EH (cell line): ENCODE measurements around the gene ELOA.
"Not testable (repeated sequence)": the region's sequence is repeated elsewhere in the genome, so short reads cannot be mapped to it uniquely, and the experiment has no call there.

ENCODE experiments used
- DNase-seq: peaks from one replicate; pipeline ENCODE4 v3.0.0-alpha.2; 2015; ENCODE audit warnings: low read depth

The ELOA gene

DNA sequence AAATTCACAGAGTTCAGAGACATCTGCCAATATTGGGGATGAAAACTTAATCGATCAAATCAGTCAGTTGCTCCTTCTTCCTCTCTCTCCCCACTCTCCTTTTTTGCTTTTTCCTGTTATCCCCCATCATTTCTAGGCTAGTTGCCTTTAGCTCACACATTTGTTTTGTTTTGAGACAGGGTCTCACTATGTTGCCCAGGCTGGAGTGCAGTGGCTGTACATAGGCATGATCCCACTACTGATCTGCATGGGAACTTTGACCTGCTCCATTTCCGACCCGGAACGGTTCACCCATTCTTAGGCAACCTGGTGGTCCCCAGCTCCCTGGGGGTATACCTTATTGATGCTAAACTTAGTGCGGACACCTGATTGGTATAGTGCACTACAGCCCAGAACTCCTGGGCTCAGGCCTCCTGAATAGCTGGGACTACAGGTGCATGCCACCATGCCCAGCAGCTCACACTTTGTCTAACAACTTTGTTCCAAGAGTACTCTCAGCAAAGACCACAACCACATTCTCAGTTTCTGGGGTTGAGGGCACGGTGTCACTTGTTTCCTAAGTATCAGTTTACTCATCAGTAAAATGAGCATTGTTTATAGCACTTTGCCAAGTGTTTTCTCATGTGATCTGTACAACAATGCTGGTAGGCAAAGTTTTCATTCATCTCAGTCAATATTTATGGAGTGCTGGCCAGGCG lies 6.7 kb upstream of the ELOA start:
- DNase-seq = no peak

DNA sequence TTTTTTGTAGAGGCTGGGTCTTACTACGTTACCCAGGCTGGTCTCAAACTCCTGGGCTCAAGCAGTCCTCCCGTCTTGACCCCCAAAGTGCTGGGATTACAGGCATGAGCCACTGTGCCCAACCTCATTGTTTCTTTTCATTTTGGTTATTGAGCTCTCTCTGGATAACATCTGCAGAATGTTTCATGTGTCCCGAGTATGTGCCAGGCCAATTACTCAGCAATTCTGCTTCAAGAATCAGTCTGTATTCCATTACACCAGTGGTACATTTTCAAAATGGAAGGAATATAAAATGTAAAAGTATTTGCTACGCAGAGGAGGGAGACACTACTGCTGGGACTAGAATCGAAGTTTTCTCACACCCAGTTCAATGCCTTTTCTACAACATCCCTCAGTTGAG lies 1.7 kb upstream of the ELOA start:
- DNase-seq = no peak

DNA sequence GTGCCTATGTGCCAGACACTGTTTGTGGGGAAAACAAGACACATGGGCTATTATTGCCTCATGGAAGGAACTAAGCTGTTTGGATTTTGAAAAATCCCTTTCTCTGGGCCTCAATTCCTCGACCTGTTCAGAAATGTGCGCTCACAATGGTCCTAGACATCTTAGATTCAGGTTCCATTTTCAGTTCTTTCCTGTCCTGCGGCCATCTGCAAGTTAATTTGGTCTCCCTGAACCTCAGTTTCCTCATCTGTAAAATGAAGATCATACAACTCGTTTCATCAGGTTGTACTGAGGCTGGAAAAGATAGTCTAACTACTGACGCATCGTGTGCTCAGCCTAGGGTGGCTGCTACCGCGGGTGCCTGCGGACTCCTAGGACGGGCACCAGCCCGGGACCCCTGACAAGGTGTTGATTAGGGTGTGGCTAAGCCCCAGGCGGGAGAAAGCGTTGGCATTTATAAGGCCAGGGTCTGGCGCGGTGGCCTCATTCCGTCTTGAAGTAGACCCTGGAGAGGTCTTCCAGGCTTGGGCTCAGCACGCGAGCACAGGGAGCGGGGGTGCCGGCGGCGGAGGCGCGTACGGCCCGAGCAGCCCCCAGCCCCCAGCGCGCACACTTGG lies 493 bp upstream of the ELOA start:
- DNase-seq = peak; percentile 14

DNA sequence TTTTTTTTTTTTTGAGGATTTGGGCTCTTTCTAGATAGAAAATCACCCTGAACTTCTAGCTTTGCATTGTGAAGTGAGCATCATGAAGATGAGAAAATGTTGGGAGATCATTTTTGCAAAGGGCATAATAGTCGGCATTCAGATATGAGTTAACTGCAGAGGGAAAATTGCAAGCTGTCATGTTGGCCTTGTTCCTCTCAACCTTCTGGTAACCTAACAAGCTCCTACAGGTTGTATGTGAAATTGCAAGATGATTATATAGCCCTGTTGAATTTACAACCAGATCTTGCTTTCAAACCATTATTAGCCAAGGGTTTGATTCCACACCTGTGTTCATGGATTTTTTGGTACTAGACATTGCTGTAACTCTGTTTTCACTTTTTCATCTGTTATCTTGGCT lies 2.2 kb downstream of the ELOA start:
- peak; percentile 50 for DNase-seq

DNA sequence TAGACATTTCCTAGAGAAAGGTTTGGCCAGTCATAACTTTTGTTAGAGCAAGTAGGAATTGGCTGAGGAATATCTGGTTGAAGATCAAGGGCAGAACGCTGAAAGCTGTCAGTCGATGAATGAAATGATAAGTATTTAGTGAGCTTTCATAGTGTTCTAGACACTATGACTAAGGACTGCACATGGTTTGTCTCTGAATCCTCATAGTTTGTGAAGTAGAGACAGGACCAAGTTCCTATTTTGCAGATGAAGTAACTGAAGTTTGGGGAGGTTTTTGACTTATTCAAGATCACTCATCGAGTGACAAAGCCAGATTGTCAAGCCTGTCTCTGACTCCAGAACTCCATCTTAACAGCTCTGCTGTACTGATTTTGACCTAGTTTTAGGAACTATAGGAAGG lies 4.7 kb downstream of the ELOA start:
- peak; percentile 19 for DNase-seq

DNA sequence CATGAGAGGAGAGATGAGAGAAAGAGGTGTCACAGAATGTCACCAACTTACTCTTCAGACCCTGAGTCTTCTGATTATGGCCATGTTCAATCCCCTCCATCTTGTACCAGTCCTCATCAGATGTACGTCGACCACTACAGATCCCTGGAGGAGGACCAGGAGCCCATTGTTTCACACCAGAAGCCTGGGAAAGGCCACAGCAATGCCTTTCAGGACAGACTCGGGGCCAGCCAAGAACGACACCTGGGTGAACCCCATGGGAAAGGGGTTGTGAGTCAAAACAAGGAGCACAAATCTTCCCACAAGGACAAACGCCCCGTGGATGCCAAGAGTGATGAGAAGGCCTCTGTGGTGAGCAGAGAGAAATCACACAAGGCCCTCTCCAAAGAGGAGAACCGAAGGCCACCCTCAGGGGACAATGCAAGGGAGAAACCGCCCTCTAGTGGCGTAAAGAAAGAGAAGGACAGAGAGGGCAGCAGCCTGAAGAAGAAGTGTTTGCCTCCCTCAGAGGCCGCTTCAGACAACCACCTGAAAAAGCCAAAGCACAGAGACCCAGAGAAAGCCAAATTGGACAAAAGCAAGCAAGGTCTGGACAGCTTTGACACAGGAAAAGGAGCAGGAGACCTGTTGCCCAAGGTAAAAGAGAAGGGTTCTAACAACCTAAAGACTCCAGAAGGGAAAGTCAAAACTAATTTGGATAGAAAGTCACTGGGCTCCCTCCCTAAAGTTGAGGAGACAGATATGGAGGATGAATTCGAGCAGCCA lies 8.0 kb downstream of the ELOA start:
- DNase-seq = peak; percentile 62

DNA sequence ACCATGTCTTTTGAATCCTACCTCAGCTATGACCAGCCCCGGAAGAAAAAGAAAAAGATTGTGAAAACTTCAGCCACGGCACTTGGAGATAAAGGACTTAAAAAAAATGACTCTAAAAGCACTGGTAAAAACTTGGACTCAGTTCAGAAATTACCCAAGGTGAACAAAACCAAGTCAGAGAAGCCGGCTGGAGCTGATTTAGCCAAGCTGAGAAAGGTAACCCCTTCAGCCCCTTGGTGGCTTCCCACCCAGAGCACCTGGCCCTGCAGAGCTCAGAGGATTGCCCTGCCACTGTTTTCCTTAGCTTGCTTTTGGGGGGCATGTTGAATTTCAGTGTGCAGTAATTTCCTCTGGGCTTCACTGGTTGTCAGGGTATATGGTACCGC lies 8.5 kb downstream of the ELOA start:
- DNase-seq = no peak

DNA sequence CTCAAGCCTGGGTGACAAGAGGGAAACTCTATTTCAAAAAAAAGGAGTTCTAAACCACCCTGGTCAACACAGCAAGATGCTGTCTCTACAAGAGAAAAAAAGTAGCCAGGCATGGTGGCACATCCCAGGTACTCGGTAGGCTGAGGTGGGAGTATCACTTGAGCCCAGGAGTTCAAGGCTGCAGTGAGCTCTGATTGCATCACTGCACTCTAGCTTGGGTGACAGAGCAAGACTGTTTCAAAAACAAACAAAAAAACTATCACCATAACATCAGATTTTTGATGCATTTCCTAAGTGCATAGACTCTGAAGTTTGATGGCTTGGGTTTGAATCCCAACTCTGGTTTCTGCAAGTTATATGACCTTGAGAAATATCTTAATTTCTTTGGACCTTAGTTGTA lies 9.6 kb downstream of the ELOA start:
- DNase-seq = no peak

DNA sequence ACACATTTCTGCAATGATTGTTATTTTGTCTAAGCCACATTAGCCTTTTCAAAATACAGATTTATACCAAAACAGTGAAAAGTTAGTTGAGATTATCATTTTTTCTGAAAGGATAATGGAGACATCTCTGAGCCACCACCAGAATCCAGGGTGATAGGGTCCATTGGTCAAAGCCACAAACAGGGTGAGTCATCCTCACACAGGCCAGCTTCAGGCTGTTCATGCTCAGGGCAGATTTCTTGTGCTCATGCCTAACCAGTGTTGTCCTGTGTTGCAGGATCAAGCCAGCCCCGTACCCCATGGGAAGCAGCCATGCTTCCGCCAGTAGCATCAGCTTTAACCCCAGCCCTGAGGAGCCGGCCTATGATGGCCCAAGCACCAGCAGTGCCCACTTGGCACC lies 13.4 kb downstream of the ELOA start:
- peak; percentile 75 for DNase-seq

DNA sequence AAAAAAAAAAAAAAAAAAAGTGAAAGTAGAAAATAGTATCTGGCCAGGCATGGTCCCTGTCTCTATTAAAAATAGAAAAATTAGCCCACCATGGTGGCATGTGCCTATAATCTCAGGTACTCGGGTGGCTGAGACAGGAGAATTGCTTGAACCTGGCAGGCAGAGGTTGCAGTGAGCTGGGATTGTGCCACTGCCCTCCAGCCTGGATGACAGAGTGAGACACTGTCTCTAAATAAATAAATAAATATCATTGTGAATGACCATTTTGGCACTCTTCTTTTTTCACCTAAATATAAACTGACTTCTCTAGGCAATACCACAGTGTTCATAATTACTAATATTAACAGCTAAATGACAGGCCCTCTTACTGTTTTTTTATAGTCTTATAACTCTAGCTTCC lies 14.5 kb downstream of the ELOA start:
- no peak for DNase-seq

DNA sequence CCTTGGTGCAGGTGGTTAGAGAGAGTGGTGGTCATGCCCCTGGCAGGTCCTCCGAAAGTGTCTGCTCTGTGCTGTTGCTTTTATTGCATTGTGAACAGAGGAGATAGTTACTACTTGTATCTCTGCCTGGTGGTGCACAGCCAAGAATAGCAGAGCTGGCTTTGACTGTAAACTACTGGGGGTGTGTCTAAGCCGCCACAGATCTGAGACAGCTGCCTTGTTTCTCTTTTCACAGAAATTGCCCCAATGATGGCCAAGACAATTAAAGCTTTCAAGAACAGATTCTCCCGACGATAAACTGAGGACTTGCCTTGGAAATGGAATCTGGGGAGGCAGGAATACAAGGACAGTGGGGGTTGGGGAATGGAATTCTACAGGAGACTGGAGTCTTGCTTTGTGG lies 16.0 kb downstream of the ELOA start:
- peak; percentile 15 for DNase-seq

DNA sequence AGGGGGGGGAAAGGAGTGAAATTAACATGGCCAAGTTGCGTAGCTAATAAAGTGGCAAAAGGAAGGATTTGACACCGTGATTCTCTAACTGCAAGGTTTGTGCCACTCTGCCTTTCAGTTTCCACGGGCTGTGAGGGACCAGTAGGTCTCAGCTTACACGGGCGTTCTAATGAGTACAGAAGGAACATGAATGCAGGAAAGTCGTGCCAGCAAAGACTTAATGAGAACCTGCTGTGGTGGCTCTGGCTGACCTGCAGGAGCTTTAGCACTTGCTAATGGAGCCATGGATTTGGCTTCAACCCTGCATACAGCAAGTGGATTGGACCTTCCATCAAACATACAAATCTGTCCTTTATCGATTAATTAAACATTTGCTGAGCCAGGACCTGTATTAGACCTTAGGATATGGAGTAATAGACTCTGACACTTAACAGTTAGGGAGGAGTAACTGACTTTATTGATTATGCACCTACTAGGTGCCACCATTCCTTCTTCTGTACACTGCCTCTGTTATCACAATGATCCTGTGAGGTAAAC lies 19.8 kb downstream of the ELOA start:
- peak; percentile 17 for DNase-seq

DNA sequence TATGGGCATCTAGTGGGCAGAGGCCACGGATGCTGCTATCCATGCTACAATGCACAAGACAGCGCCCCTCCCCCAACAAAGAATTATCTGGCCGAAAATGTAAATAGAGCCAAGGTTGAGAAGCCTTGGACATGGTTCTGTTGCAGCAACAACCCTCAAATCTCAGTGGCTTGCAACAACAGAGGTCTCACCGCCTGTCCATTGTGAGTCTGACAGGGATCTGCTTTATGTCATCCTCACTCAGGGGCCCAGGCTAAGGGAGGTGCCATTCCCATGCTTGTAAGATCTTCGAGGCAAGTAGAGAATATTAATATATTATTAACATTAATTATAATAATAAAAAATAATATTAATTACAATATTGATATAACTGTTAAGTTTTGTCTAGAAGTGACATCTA lies 25.5 kb downstream of the ELOA start:
- no peak for DNase-seq

DNA sequence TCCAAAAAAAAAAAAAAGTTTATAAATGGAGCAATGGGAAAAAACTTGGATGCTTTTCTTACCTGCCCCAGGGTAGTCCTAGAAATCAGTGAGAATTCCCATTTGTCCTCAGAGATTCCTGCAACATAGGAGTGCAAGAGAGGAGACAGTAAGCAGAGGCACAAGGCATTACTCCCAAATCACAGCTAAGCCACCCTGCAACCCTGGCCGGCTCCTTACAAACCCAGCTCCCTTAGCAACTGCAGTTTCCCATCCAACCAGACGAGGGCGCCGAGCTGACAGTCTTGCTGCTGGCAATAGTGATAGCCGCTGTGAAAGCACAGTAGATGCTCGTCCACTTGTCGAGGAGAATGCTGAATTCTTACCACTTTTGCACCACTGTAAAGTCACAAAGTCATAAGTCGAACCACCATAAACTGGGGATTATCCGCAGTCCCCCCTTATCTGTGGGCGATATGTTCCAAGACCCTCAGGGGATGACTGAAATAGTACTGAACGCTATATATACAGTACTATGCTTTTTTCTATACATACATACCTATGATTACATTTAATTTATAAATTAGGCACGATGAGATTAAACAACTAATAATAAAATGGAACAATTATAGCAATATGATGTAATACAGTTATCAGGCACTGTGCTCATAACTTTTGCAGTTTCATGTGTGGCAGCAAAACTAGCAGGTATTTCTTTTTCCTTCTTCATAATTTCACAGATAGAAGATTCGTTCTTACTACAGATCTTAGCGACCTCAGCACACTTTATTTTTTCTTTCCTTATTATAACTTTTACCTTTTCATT lies 29.0 kb downstream of the ELOA start:
- peak; percentile 81 for DNase-seq

DNA sequence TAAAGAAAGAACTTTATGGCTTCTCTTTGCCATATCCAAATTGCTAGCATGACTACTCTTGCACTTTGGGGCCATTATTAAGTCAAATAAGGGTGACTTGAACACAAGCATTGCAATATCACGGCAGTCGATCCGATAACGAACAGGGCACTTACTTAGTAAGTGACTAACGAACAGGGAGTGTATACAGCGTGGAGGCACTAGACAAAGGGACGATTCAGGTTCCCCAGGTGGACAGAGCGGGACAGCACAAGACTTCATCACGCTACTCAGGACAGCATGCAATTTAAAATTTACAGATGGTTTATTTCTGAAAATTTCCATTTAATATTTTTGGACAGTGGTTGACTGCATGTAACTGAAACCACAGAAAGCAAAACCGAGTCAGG lies 29.6 kb downstream of the ELOA start:
- no peak for DNase-seq

DNA sequence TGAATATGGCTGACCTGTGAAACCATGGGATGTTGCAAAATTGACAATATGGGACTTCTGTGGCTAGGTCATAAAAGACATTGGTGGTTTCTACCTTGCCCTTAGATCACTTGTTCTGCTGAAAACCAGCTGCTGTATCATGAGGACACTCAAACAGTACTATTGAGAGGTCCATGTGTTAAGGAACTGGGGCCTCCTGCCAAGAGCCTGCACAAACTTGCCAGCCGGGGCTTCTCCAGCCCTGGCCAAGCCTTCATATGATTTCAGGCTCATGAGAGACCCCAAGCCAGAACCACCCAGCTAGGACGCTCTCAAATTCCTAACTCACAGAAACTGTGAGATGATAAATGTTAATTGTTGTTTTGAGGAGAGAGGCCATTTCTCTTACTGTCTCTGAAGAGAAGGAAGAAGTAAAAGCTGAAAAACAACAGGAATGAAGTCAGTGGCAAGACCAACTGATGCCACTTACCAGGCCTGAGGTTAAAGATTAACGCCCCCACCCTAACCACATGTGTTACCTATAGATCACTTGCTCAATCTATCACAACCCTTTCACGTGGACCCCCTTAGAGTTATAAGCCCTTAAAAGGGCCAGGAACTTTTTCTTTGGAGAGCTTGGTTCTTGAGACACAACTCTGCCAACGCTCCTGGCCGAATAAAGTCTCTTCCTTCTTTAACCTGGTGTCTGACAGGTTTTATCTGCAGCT lies 31.1 kb downstream of the ELOA start:
- DNase-seq = no peak

DNA sequence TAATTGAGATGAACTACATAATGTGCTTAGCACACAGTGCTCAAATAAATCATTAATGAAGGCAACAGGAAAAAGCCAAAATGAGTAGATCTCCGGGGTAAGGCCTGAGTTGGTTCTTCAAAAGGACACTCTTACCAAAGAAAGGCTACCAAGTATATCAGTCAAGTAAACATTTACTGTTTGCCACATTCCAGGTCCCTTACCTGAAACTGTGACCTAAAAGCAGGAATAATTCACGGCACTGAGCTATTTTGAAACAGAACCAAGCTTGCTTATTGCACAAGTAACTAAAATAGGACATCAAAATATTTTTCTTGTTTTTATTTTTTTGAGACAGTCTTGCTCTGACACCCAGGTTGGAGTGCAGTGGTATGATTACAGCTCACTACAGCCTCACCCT lies 32.9 kb downstream of the ELOA start:
- no peak for DNase-seq

DNA sequence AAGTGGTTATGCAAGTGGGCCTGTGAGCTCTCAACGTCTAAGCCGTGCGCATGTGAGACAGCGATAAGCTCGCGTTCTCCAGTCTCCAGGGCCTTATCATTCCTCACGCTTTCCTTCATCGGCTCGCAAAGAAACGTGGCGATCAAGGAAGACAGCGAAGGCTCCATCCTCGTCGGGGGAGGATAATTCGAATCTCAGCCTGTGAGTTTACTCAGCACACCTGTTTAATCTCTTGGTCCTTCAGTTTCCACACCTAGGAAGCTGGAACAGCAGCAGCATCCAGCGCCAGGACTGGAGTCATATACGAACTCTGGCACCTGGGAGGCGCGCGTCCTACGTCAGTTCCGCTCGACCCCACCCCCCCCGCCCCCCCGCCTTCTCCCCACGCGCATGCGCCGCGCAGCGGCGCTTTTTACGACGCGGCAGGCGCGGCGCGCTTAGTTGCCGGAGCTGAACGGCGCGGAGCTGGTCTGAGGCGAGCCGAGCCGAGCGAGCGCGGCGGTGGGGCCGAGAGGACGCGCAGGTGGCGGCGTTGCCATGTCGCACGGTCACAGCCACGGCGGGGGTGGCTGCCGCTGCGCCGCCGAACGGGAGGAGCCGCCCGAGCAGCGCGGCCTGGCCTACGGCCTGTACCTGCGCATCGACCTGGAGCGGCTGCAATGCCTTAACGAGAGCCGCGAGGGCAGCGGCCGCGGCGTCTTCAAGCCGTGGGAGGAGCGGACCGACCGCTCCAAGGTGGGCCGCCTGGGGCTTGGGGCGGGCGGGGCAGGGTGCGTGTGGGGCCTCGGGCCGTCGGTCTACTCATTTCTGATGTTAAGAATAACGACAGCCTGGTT lies 34.9 kb downstream of the ELOA start, which contains the start of gene PITHD1:
TSS of gene PITHD1 (plus strand) at position 440 of the 836 bp plus-strand sequence. CDS start at position 538, 98 bp downstream.
- DNase-seq = peak; percentile 84

DNA sequence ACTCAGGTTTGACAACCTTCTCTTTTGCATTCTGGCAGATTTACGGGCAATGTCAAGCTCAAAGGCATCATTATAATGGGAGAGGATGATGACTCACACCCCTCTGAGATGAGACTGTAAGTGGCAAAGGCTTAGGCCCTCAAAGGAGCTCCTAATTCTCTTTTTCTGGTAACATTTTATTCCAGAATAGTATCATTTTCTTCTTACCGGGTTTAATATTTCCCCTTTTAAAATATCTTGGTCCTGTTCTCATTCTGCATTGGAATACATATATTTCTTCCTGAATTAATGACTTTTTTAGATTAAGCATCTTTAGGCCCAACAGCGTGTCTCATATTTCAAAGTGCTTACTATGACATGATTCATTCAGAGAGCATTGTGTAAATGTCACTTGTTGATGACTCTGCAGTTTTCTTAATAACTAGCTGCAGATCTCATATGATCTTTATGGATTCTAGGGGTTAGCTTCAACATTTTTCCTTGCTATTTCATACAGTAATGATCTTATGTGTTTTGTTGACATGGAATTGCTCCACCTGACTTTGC lies 36.6 kb downstream of the ELOA start:
- peak; percentile 73 for DNase-seq

DNA sequence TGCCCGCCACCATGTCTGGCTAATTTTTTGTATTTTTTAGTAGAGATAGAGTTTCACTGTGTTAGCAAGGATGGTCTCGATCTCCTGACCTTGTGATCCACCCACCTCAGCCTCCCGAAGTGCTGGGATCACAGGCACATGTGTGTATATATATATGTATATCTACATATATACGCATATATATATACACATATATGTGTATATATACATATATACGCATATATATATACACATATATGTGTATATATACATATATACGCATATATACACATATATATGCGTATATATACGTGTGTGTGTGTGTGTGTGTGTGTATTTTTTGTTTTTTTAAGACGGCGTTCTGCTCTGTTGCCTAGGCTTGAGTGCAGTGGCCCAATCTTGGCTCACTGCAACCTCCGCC lies 39.9 kb downstream of the ELOA start:
- DNase-seq = not testable (repeated sequence)
